ENCODE measurements around the gene GOLGA6L9. TPM values are rescaled to one million over a fixed set of nuclear protein-coding genes. Genes with fewer than 3 reads are reported as not detected.
"Not testable (repeated sequence)": the region's sequence is repeated elsewhere in the genome, so short reads cannot be mapped to it uniquely, and the experiment has no call there.

GOLGA6L9 gene
- total and polyA plus RNA-seq, 3 donors from 2014 or later = 10.1 to 20.6 (median 13.8) TPM

- WGBS, 2 donors = 84 to 89% methylated on average over 3 of the region's 3 CpGs
- Histone ChIP-seq H3K36me3 (ENCODE audit: low read depth, missing control alignments) (no peaks in the 10 kb centered on the region), H3K9me3 (no peaks in the 10 kb centered on the region), H3K4me1 (no peaks in the 10 kb centered on the region), H3K27ac (no peak overlapping the region), H3K27me3 (no peaks in the 10 kb centered on the region), H3K4me3 (no peak overlapping the region)
- TF ChIP-seq POLR2A (IDR thresholded peaks at IDR 0.05) (no peak), CTCF (IDR thresholded peaks at IDR 0.05) (no peak)
- intact Hi-C loops (cut with DNase I; ENCODE audit: low total_unique reads) = no loop called here
- DNase-seq = no peak
Measured at GRCh38 chr15:82397817-82398216, 31.8 kb upstream of the GOLGA6L9 start.

- no CpG with 5 or more reads among the region's 1 CpG for WGBS, 2 donors
- intact Hi-C loops (cut with DNase I; ENCODE audit: low total_unique reads) = no loop called here
- no peaks in the 10 kb centered on the region for H3K27me3 ChIP-seq
- TF ChIP-seq CTCF (IDR thresholded peaks at IDR 0.05) = no peak
- no peak for TF ChIP-seq POLR2A (IDR thresholded peaks at IDR 0.05)
- no peak overlapping the region for H3K4me3 ChIP-seq
- no peak overlapping the region for H3K27ac ChIP-seq
- no peak for DNase-seq
- H3K9me3 ChIP-seq = no peaks in the 10 kb centered on the region
- H3K4me1 ChIP-seq = no peaks in the 10 kb centered on the region
- no peaks in the 10 kb centered on the region for H3K36me3 ChIP-seq (ENCODE audit: low read depth, missing control alignments)
Measured at GRCh38 chr15:82398785-82399184, 30.8 kb upstream of the GOLGA6L9 start.

GRCh38 chr15:82399366-82400103 is 30.1 kb upstream of the GOLGA6L9 start:
- DNase-seq; H3K9me3 ChIP-seq; H3K36me3 ChIP-seq (ENCODE audit: low read depth, missing control alignments); H3K4me3 ChIP-seq; intact Hi-C loops (cut with DNase I; ENCODE audit: low total_unique reads); H3K27ac ChIP-seq; H3K27me3 ChIP-seq; H3K4me1 ChIP-seq: not testable (repeated sequence)
- WGBS, 2 donors = 83 to 93% methylated on average over 5 of the region's 5 CpGs

GRCh38 chr15:82401918-82402317 is 27.7 kb upstream of the GOLGA6L9 start:
- H3K4me1 ChIP-seq; H3K9me3 ChIP-seq; H3K36me3 ChIP-seq (ENCODE audit: low read depth, missing control alignments); DNase-seq; intact Hi-C loops (cut with DNase I; ENCODE audit: low total_unique reads); H3K4me3 ChIP-seq; H3K27ac ChIP-seq; H3K27me3 ChIP-seq: not testable (repeated sequence)
- 90 to 97% methylated on average over 6 of the region's 6 CpGs for WGBS, 2 donors

GRCh38 chr15:82402341-82402740 is 27.3 kb upstream of the GOLGA6L9 start:
- DNase-seq; H3K9me3 ChIP-seq; H3K27ac ChIP-seq; H3K36me3 ChIP-seq (ENCODE audit: low read depth, missing control alignments); intact Hi-C loops (cut with DNase I; ENCODE audit: low total_unique reads); H3K4me3 ChIP-seq; H3K4me1 ChIP-seq; H3K27me3 ChIP-seq: not testable (repeated sequence)
- WGBS, 2 donors = 85 to 93% methylated on average over 1 of the region's 1 CpG

- 34 to 55% methylated on average over 2 of the region's 2 CpGs for WGBS, 2 donors
- H3K4me3 ChIP-seq; H3K36me3 ChIP-seq (ENCODE audit: low read depth, missing control alignments); H3K27me3 ChIP-seq; intact Hi-C loops (cut with DNase I; ENCODE audit: low total_unique reads); H3K9me3 ChIP-seq; DNase-seq; H3K27ac ChIP-seq; H3K4me1 ChIP-seq: not testable (repeated sequence)
Measured at GRCh38 chr15:82406211-82406610, 23.4 kb upstream of the GOLGA6L9 start.

GRCh38 chr15:82410306-82410705 is 19.3 kb upstream of the GOLGA6L9 start:
- H3K36me3 ChIP-seq (ENCODE audit: low read depth, missing control alignments); H3K27me3 ChIP-seq; DNase-seq; H3K4me1 ChIP-seq; H3K27ac ChIP-seq; H3K4me3 ChIP-seq; intact Hi-C loops (cut with DNase I; ENCODE audit: low total_unique reads); H3K9me3 ChIP-seq: not testable (repeated sequence)
- 73 to 76% methylated on average over 4 of the region's 4 CpGs for WGBS, 2 donors

GRCh38 chr15:82411595-82411994 is 18.0 kb upstream of the GOLGA6L9 start:
- DNase-seq; H3K9me3 ChIP-seq; intact Hi-C loops (cut with DNase I; ENCODE audit: low total_unique reads); H3K4me3 ChIP-seq; H3K36me3 ChIP-seq (ENCODE audit: low read depth, missing control alignments); H3K27ac ChIP-seq; H3K4me1 ChIP-seq; H3K27me3 ChIP-seq: not testable (repeated sequence)
- WGBS, 2 donors = 95 to 98% methylated on average over 1 of the region's 1 CpG

GRCh38 chr15:82414525-82415191 is 15.0 kb upstream of the GOLGA6L9 start:
- DNase-seq; H3K9me3 ChIP-seq; H3K27me3 ChIP-seq; H3K36me3 ChIP-seq (ENCODE audit: low read depth, missing control alignments); H3K27ac ChIP-seq; H3K4me1 ChIP-seq; H3K4me3 ChIP-seq; intact Hi-C loops (cut with DNase I; ENCODE audit: low total_unique reads): not testable (repeated sequence)
- 47 to 57% methylated on average over 6 of the region's 6 CpGs for WGBS, 2 donors

GRCh38 chr15:82420516-82420915 is 9.1 kb upstream of the GOLGA6L9 start:
- 72 to 78% methylated on average over 2 of the region's 2 CpGs for WGBS, 2 donors

More at GRCh38 chr15:82420516-82420915, 9.1 kb upstream of the GOLGA6L9 start:
- H3K27ac ChIP-seq; DNase-seq; H3K4me3 ChIP-seq; intact Hi-C loops (cut with DNase I; ENCODE audit: low total_unique reads); H3K27me3 ChIP-seq; H3K9me3 ChIP-seq; H3K4me1 ChIP-seq; H3K36me3 ChIP-seq (ENCODE audit: low read depth, missing control alignments): not testable (repeated sequence)

Measured in testis (tissue), 3 donors.